ENCODE results near the gene CFAP298. TPM values are rescaled to one million over a fixed set of nuclear protein-coding genes. Genes with fewer than 3 reads are reported as not detected.

CFAP298 gene
- total RNA-seq, 5 donors from 2014 or later (not counting 1 experiment from before 2014, with no cell fraction given), result 19.5 to 36.8 (median 32.1) TPM

Other genes with a start within 250 kb of the CFAP298 start
- gene URB1, start 219.4 kb downstream of the CFAP298 start, total RNA-seq, result 10 to 100 TPM; 13.4 to 20.2 (median 18.9) TPM
- gene EVA1C, start 199.7 kb downstream of the CFAP298 start, total RNA-seq, result 10 to 100 TPM in 4 of 5 donors, 1 to 10 TPM in 1; 9.7 to 22.1 (median 18.0) TPM
- gene TCP10L, start 26.9 kb downstream of the CFAP298 start, total RNA-seq, result under 1 TPM in 4 of 5 donors, not detected in 1; 0.19 to 0.73 (median 0.39) TPM
- 10 to 100 TPM; 15.2 to 24.0 (median 20.3) TPM for gene SYNJ1, start 115.6 kb upstream of the CFAP298 start, total RNA-seq
- 10 to 100 TPM; 54.0 to 66.2 (median 58.2) TPM for gene PAXBP1, start 159.4 kb upstream of the CFAP298 start, total RNA-seq